Keratinocyte (primary cell): ENCODE measurements around the gene FNDC3B. TPM values are rescaled to one million over a fixed set of nuclear protein-coding genes. Genes with fewer than 3 reads are reported as not detected.

Experiments used
- DNase-seq: peaks from one replicate; pipeline ENCODE4 v3.0.0-alpha.2; 2011; ENCODE audit warnings: low read depth, missing footprints, low spot score
- FAIRE-seq: peaks from 2 replicates; lab custom pipeline; 2011; peaks lifted over from hg19 to GRCh38; lab: Jason Lieb, UNC
- H2AFZ ChIP-seq: 2 replicates; pipeline ENCODE4 v1.6.0; 2012; ENCODE audit warnings: low read length, control low read depth, inconsistent platforms; ENCODE audit not compliant: control insufficient read depth
- H3K27ac ChIP-seq: 2 replicates; pipeline ENCODE4 v1.5.1; 2011; ENCODE audit warnings: low read length; ENCODE audit not compliant: control insufficient read depth, insufficient read depth
- H3K27me3 ChIP-seq: 3 replicates; pipeline ENCODE4 v1.6.0; 2011; ENCODE audit warnings: low read length; ENCODE audit not compliant: control insufficient read depth, insufficient read depth; ENCODE audit errors: extremely low read depth
- H3K36me3 ChIP-seq, 2 experiments: 2 replicates in 1 of 2; 3 replicates in 1 of 2; pipeline ENCODE4 v1.5.1; 2011; ENCODE audit warnings: low read length in 2 of 2, mild to moderate bottlenecking in 1 of 2; ENCODE audit not compliant: control insufficient read depth in 2 of 2, insufficient read depth in 2 of 2; ENCODE audit errors: extremely low read depth in 1 of 2
- H3K4me1 ChIP-seq: 3 replicates; pipeline ENCODE4 v1.5.1; 2011; ENCODE audit warnings: low read length; ENCODE audit not compliant: control insufficient read depth, insufficient read depth; ENCODE audit errors: extremely low read depth
- H3K4me2 ChIP-seq: 3 replicates; pipeline ENCODE4 v1.6.0; 2011; ENCODE audit warnings: low read depth, low read length; ENCODE audit not compliant: control insufficient read depth, insufficient read depth; ENCODE audit errors: extremely low read depth
- H3K4me3 ChIP-seq, 3 experiments: fragments of 200-600 bp in 1 of 3; sonication (generic) in 1 of 3; 2 replicates in 2 of 3; 3 replicates in 1 of 3; pipeline ENCODE4 v1.5.1; 2011 to 2016; ENCODE audit warnings: low read length in 3 of 3, mild to moderate bottlenecking in 3 of 3, control low read depth in 2 of 3, inconsistent platforms in 1 of 3, low read depth in 1 of 3, mixed read lengths in 1 of 3, mixed run types in 1 of 3, moderate library complexity in 1 of 3; ENCODE audit not compliant: control insufficient read depth in 2 of 3, insufficient read depth in 2 of 3; ENCODE audit errors: extremely low read depth in 1 of 3
- H3K79me2 ChIP-seq: 2 replicates; pipeline ENCODE4 v1.6.0; 2012; ENCODE audit warnings: low read length; ENCODE audit not compliant: control insufficient read depth, insufficient read depth
- H3K9ac ChIP-seq: 3 replicates; pipeline ENCODE4 v1.6.0; 2011; ENCODE audit warnings: low read length; ENCODE audit not compliant: control insufficient read depth, insufficient read depth; ENCODE audit errors: extremely low read depth
- H3K9me1 ChIP-seq: 3 replicates; pipeline ENCODE4 v1.6.0; 2011; ENCODE audit warnings: low read length; ENCODE audit not compliant: control insufficient read depth, insufficient read depth; ENCODE audit errors: extremely low read depth
- H3K9me3 ChIP-seq: 2 replicates; pipeline ENCODE4 v1.5.1; 2012; ENCODE audit warnings: low read depth, low read length; ENCODE audit not compliant: control insufficient read depth
- H4K20me1 ChIP-seq: 3 replicates; pipeline ENCODE4 v1.6.0; 2011; ENCODE audit warnings: low read length; ENCODE audit not compliant: control insufficient read depth, insufficient read depth; ENCODE audit errors: extremely low read depth
- EZH2 ChIP-seq: IDR thresholded peaks from one replicate; pipeline ENCODE4 v1.6.1; 2012; ENCODE audit warnings: inconsistent platforms, mild to moderate bottlenecking, low read length, moderate library complexity
- dilution Hi-C: fragments of 300-500 bp; cut with MboI; formaldehyde crosslinking; loops from one replicate; pipeline ENCODE4 v1.7.0; 2020; ENCODE audit warnings: low sequenced_read_pairs; ENCODE audit not compliant: extremely low pct_ligation_motif_present
- polyA plus RNA-seq, 5 experiments: library from polyadenylated mRNA; depleted of rRNA in 3 of 5; stranded (reverse) in 3 of 5; stranded (forward) in 1 of 5; unstranded in 1 of 5; fragments of >200 nt; gene quantifications; 1 replicate in 1 of 5; 2 replicates in 3 of 5; 3 replicates in 1 of 5; pipeline versions ENCODE4 v1.2.1 to v1.2.3, GENCODE V29; 2011 to 2012; ENCODE audit warnings: missing spikeins in 2 of 5, low read depth in 1 of 5, low replicate concordance in 1 of 5
- TF ChIP-seq, protein P1 (sequence below), 3 experiments: IDR thresholded peaks in 1 of 3; conservative IDR thresholded peaks in 1 of 3; optimal IDR thresholded peaks in 1 of 3; 2 replicates in 2 of 3; 3 replicates in 1 of 3; pipeline versions ENCODE3 to v1.5.1; 2011; ENCODE audit warnings: low read length in 3 of 3, mild to moderate bottlenecking in 3 of 3, moderate library complexity in 2 of 3, control low read depth in 1 of 3, inconsistent platforms in 1 of 3; ENCODE audit not compliant: insufficient read depth in 2 of 3; ENCODE audit errors: extremely low read depth in 1 of 3

FNDC3B gene
- polyA plus RNA-seq, 1 donor (not counting 4 experiments of a cell fraction or from before 2014, with no cell fraction given): 31.4 TPM

DNA sequence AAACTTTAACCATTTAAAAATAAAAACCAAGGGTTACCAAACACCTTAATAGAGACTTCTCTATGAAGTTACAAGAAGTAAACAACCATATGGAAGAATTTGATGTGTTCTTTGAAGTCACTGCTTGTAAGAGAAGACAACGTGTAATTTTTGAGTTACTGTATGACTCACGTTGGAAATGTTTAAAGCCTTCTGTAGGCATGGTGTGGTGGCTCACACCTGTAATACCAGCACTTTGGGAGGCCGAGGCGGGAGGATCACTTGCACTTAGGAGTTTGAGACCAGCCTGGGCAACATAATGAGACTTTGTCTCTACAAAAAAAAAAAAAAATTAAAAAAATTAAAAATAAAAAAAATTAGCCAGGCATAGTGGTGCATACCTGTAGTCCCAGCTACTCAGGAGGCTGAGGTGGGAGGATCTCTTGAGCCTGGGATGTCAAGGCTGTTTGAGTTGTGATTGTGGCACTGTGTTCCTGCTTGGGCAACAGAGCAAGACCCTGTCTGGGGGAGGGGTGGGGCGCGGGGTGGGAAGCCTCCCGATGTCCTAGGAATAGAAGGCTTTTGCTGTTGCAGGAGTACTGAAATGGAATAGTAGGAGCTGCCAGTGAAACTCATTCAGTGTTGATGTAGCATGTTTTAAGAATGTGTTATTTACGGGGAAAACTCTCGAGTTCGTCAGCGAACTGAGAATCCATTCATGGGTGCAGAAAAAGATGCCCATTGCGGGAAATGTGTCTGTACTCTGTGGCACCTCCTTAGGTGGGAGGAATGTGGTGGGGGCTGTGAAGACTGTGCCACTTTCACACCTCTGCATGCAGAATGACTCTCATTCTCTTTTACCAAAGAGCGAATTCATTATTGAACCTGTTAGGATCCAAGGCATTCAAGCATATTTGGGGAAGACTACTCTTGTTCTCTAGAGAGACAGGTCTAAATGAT, 134.2 kb downstream of the FNDC3B start:
- Histone ChIP-seq H3K9ac (no peak overlapping the region), H3K4me2 (no peak overlapping the region), H3K9me3 (no peaks in the 10 kb centered on the region), H3K4me3 (no peak overlapping the region), H3K79me2 (peaks cover 66% of the 10 kb centered on the region), H2AFZ (no peak overlapping the region), H4K20me1 (peaks cover 5% of the 10 kb centered on the region), H3K27ac (no peak overlapping the region), H3K4me1 (peaks cover 11% of the 10 kb centered on the region), H3K36me3 (peaks cover 0 to 17% of the 10 kb centered on the region in 2 experiments), H3K27me3 (no peaks in the 10 kb centered on the region), H3K9me1 (peaks cover 2% of the 10 kb centered on the region)
- dilution Hi-C loops: no loop called here
- FAIRE-seq (peak; percentile 23), DNase-seq (no peak)
- TF ChIP-seq EZH2: no peak
- TF ChIP-seq, protein P1, sequence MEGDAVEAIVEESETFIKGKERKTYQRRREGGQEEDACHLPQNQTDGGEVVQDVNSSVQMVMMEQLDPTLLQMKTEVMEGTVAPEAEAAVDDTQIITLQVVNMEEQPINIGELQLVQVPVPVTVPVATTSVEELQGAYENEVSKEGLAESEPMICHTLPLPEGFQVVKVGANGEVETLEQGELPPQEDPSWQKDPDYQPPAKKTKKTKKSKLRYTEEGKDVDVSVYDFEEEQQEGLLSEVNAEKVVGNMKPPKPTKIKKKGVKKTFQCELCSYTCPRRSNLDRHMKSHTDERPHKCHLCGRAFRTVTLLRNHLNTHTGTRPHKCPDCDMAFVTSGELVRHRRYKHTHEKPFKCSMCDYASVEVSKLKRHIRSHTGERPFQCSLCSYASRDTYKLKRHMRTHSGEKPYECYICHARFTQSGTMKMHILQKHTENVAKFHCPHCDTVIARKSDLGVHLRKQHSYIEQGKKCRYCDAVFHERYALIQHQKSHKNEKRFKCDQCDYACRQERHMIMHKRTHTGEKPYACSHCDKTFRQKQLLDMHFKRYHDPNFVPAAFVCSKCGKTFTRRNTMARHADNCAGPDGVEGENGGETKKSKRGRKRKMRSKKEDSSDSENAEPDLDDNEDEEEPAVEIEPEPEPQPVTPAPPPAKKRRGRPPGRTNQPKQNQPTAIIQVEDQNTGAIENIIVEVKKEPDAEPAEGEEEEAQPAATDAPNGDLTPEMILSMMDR (optimal IDR thresholded peaks at IDR 0.05 in 1 of 3, IDR thresholded peaks at IDR 0.05 in 1 of 3, conservative IDR thresholded peaks at IDR 0.05 in 1 of 3; ENCODE audit: extremely low read depth in 1 of 3, insufficient read depth in 2 of 3, low read length in 3 of 3): no peak

DNA sequence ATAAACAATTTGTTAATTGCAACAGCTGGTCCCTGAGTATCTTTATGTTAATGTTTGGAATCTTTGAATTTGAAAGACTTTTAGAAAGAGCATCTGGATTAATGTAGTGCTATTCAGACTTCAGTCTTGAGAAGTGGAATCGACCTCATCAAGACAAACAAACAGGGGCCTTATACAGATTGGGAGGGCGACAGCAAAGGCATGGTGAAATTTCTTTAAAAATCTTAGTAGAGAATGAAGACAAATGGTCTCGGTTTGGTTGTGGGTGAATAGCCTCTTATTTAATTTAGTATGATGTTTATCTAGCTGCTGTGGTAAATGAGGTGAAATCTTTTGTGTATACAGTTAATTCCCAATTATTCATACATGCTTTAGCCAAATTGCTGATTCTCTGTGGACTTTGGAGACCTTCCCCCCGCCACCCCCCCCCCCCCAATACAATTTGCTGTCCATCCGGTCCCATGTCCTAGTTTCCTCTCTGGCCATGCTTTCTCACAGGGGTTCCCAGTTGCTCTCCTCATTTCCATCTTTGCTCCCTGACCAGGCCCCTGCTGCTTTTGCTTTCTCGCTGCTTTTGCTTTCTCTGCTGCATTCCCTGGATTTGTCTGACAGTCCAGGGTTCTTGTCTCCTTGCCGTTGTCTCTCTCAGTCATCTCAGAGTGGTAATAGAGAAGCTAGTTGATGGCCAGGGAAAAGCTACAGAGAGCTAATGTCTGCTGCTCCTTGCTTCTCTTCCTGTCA, 135.3 kb downstream of the FNDC3B start:
- Histone ChIP-seq H3K4me1 (peaks cover under 1% of the 10 kb centered on the region), H4K20me1 (peaks cover 3% of the 10 kb centered on the region), H3K4me3 (no peak overlapping the region), H3K4me2 (no peak overlapping the region), H3K79me2 (peaks cover 74% of the 10 kb centered on the region), H3K9me1 (peaks cover 2% of the 10 kb centered on the region), H3K9ac (no peak overlapping the region), H3K27ac (no peak overlapping the region), H3K27me3 (no peaks in the 10 kb centered on the region), H3K36me3 (peaks cover 0 to 17% of the 10 kb centered on the region in 2 experiments), H3K9me3 (no peaks in the 10 kb centered on the region), H2AFZ (no peak overlapping the region)
- TF ChIP-seq EZH2: no peak
- TF ChIP-seq, protein P1 (optimal IDR thresholded peaks at IDR 0.05 in 1 of 3, IDR thresholded peaks at IDR 0.05 in 1 of 3, conservative IDR thresholded peaks at IDR 0.05 in 1 of 3; ENCODE audit: extremely low read depth in 1 of 3, insufficient read depth in 2 of 3, low read length in 3 of 3): no peak
- dilution Hi-C loops: no loop called here
- DNase-seq: no peak
- no peak for FAIRE-seq
